Measurements from ENCODE around the gene ADAM11.

The ADAM11 gene

GRCh38 chr17:44772308-44773045, 13.7 kb downstream of the ADAM11 start:
- no peak overlapping the region for H3K4me3 ChIP-seq (ENCODE audit: low read length)
- TF ChIP-seq CTCF (conservative IDR thresholded peaks at IDR 0.05; ENCODE audit: low read depth, low read length): no peak
- DNase-seq (ENCODE audit: low read depth): no peak

GRCh38 chr17:44773140-44773539, 14.4 kb downstream of the ADAM11 start:
- DNase-seq (ENCODE audit: low read depth): no peak
- H3K4me3 ChIP-seq (ENCODE audit: low read length): no peak overlapping the region
- no peak for TF ChIP-seq CTCF (conservative IDR thresholded peaks at IDR 0.05; ENCODE audit: low read depth, low read length)

- TF ChIP-seq CTCF (conservative IDR thresholded peaks at IDR 0.05; ENCODE audit: low read depth, low read length): peak; percentile 98
- H3K4me3 ChIP-seq (ENCODE audit: low read length): peak overlapping the region; percentile 63
- DNase-seq (ENCODE audit: low read depth): no peak
Measured at GRCh38 chr17:44774271-44775135, 15.7 kb downstream of the ADAM11 start.

- no peak for TF ChIP-seq CTCF (conservative IDR thresholded peaks at IDR 0.05; ENCODE audit: low read depth, low read length)
- peak overlapping the region; percentile 63 for H3K4me3 ChIP-seq (ENCODE audit: low read length)
- DNase-seq (ENCODE audit: low read depth): peak; percentile 95
Measured at GRCh38 chr17:44775136-44775837, 16.5 kb downstream of the ADAM11 start.

GRCh38 chr17:44775838-44776621, 17.2 kb downstream of the ADAM11 start:
- TF ChIP-seq CTCF (conservative IDR thresholded peaks at IDR 0.05; ENCODE audit: low read depth, low read length): no peak
- H3K4me3 ChIP-seq (ENCODE audit: low read length): peak overlapping the region; percentile 63
- DNase-seq (ENCODE audit: low read depth): no peak

GRCh38 chr17:44776628-44777393, 18.0 kb downstream of the ADAM11 start:
- no peak for DNase-seq (ENCODE audit: low read depth)
- no peak for TF ChIP-seq CTCF (conservative IDR thresholded peaks at IDR 0.05; ENCODE audit: low read depth, low read length)
- no peak overlapping the region for H3K4me3 ChIP-seq (ENCODE audit: low read length)

Data from retinal pigment epithelial cell (primary cell).